Inflammatory macrophage treated with lipopolysaccharide for 1 hour (primary cell): ENCODE results near the gene MTFMT.
A peak's percentile ranks its signal among the peaks of the same experiment; 100 is the strongest.

Experiments
- DNase-seq, 2 donors: peaks; one replicate each; pipeline ENCODE4 v3.0.0-alpha.2; 2020 to 2022

The MTFMT gene

GRCh38 chr15:65059931-65060596 is 30.6 kb upstream of the MTFMT start:
- DNase-seq: no peak

- DNase-seq: no peak
Observed at GRCh38 chr15:65059369-65059750, 29.9 kb upstream of the MTFMT start.

GRCh38 chr15:65058394-65059368 is 29.2 kb upstream of the MTFMT start:
- no peak for DNase-seq

GRCh38 chr15:65057549-65057940 is 28.1 kb upstream of the MTFMT start:
- DNase-seq: no peak

GRCh38 chr15:65056868-65057548 is 27.6 kb upstream of the MTFMT start:
- DNase-seq: no peak

- no peak for DNase-seq
Observed at GRCh38 chr15:65056106-65056505, 26.7 kb upstream of the MTFMT start.

- no peak for DNase-seq
Observed at GRCh38 chr15:65055201-65055870, 25.9 kb upstream of the MTFMT start.

GRCh38 chr15:65054333-65055200 is 25.1 kb upstream of the MTFMT start:
- DNase-seq: peak; percentile 40 to 82

- no peak for DNase-seq
Observed at GRCh38 chr15:65052956-65053355, 23.5 kb upstream of the MTFMT start.

- no peak for DNase-seq
Observed at GRCh38 chr15:65051266-65051665, 21.8 kb upstream of the MTFMT start.

GRCh38 chr15:65050270-65050669 is 20.8 kb upstream of the MTFMT start:
- no peak for DNase-seq

- DNase-seq: peak; percentile 87 to 96
Observed at GRCh38 chr15:65049418-65049840, 20.0 kb upstream of the MTFMT start.

- no peak for DNase-seq
Observed at GRCh38 chr15:65048241-65048640, 18.8 kb upstream of the MTFMT start.

- DNase-seq: peak in 1 of 2 donors; percentile 52
Observed at GRCh38 chr15:65044724-65045481, 15.5 kb upstream of the MTFMT start, which contains the start of gene SLC51B. SLC51B (plus strand) TSS chr15:65045387; CDS start chr15:65050005, 4,618 bp downstream.

- DNase-seq: peak; percentile 80 to 86
Observed at GRCh38 chr15:65044218-65044617, 14.8 kb upstream of the MTFMT start.

GRCh38 chr15:65042776-65043327 is 13.4 kb upstream of the MTFMT start:
- DNase-seq: no peak

- DNase-seq: no peak
Observed at GRCh38 chr15:65041787-65042186, 12.3 kb upstream of the MTFMT start.

GRCh38 chr15:65040461-65040860 is 11.0 kb upstream of the MTFMT start:
- DNase-seq: no peak

GRCh38 chr15:65038836-65039235 is 9.4 kb upstream of the MTFMT start:
- DNase-seq: no peak

GRCh38 chr15:65038428-65038827 is 9.0 kb upstream of the MTFMT start:
- no peak for DNase-seq

- DNase-seq: no peak
Observed at GRCh38 chr15:65037309-65037708, 7.9 kb upstream of the MTFMT start.
